GM19438 (cell line): ENCODE measurements around the gene MRPL52.

Experiments used
- ATAC-seq: cut with Tn5 transposase; IDR thresholded peaks from one replicate; pipeline ENCODE4 v1.9.1; 2021; ENCODE audit warnings: low read depth; ENCODE audit not compliant: unreplicated experiment

Gene MRPL52

GRCh38 chr14:22878271-22879246, 48.9 kb downstream of the MRPL52 start:
- no peak for ATAC-seq

GRCh38 chr14:22882064-22882463, 52.4 kb downstream of the MRPL52 start:
- ATAC-seq: no peak

- ATAC-seq: no peak
These were observed 53.0 kb downstream of the MRPL52 start for GRCh38 chr14:22882529-22883172.

- no peak for ATAC-seq
These were observed 53.7 kb downstream of the MRPL52 start, which contains the start of gene REM2 for GRCh38 chr14:22883173-22883976. TSS of gene REM2 (plus strand) at chr14:22883222. CDS start at chr14:22883288, 66 bp downstream.

GRCh38 chr14:22884076-22884737, 54.5 kb downstream of the MRPL52 start:
- no peak for ATAC-seq
